Right lobe of liver (tissue), 6 donors: Measurements from ENCODE around the gene NARS2. TPM values are rescaled to one million over a fixed set of nuclear protein-coding genes. Genes with fewer than 3 reads are reported as not detected.

Experiments
- ATAC-seq, 4 donors: fragments of 200-7000 bp; cut with Tn5 transposase; one replicate each; pipeline ENCODE4 v1.9.1; 2020; ENCODE audit warnings: mild to moderate bottlenecking in 4 of 4, moderate library complexity in 4 of 4
- DNase-seq, 3 donors: peaks; one replicate each; pipeline ENCODE4 v3.0.0-alpha.2; 2020
- H3K27ac ChIP-seq, 3 donors: fragments of 200-600 bp; one replicate each; pipeline ENCODE4 v1.8.0; 2022
- H3K27me3 ChIP-seq, 2 donors: fragments of 200-600 bp; one replicate each; pipeline ENCODE4 v1.8.0; 2022
- H3K36me3 ChIP-seq, 4 donors: fragments of 200-600 bp; sonication (generic) in 1 of 4; one replicate each; pipeline versions ENCODE4 v1.5.1 to v1.8.0; 2017 to 2022; ENCODE audit warnings: control low read depth in 1 of 4
- H3K4me1 ChIP-seq, 4 donors: fragments of 200-600 bp; sonication (generic) in 1 of 4; one replicate each; pipeline versions ENCODE4 v1.5.1 to v1.8.0; 2017 to 2022; ENCODE audit warnings: control low read depth in 1 of 4
- H3K4me3 ChIP-seq, 3 donors: fragments of 200-600 bp; one replicate each; pipeline ENCODE4 v1.8.0; 2022
- H3K9me3 ChIP-seq, 4 donors: fragments of 200-600 bp; sonication (generic) in 1 of 4; one replicate each; pipeline versions ENCODE4 v1.5.1 to v1.8.0; 2017 to 2022; ENCODE audit warnings: control low read depth in 1 of 4
- CTCF ChIP-seq, 4 donors: fragments of 200-600 bp in 3 of 4; fragments of 450-650 bp in 1 of 4; IDR thresholded peaks; one replicate each; pipeline versions ENCODE4 v1.5.1 to v1.8.0; 2016 to 2022; ENCODE audit warnings: antibody characterized with exemption in 4 of 4, mild to moderate bottlenecking in 2 of 4
- POLR2A ChIP-seq: fragments of 450-650 bp; IDR thresholded peaks from one replicate; pipeline ENCODE4 v1.6.1; 2017; ENCODE audit warnings: antibody characterized with exemption, mild to moderate bottlenecking
- WGBS: methylation state at CpG from one replicate; pipeline ENCODE4 v1.1.6; 2018; ENCODE audit warnings: low coverage, low lambda C conversion rate; ENCODE audit not compliant: insufficient coverage; ENCODE audit errors: missing lambda C conversion rate; 5-methylcytosine and 5-hydroxymethylcytosine counted together
- intact Hi-C, 2 donors: fragments of 100-400 bp; cut with DNase I; formaldehyde crosslinking; loops; one replicate each; pipeline versions ENCODE4 v1.11.2 to v1.14.1; 2022
- total RNA-seq, 6 experiments: library from RNA; depleted of rRNA in 2 of 6; stranded (reverse); fragments of >200 nt in 2 of 6; fragmentation: NEBNext Ultra II Directional in 3 of 6; extraction: Animal tissue kit (Norgen Biotek cat#: 25700) in 3 of 6; gene quantifications; one replicate each; pipeline versions ENCODE4 v1.1.0 to v1.2.4, GENCODE V29; 2016 to 2023
- donor health status: DM: no; HTN: yes; CAD: no.
- donor health status: DM: no; HTN: no; CAD: no.
- donor health status: DM: no; HTN: no; CAD: no.
- donor health status: DM: no; HTN: yes; CAD: no.
- donor health status: DM: no; HTN: yes; CAD: no.

The NARS2 gene
- total RNA-seq, 6 experiments from 2014 or later: 11.5 to 17.4 (median 14.0) TPM

- intact Hi-C loops: loop anchor here in 1 of 2 donors (10.0 kb wide), 1 partner anchor 145 kb away; no protein-coding TSS in a partner anchor
- 9% methylated on average over 5 of the region's 5 CpGs for WGBS
These were observed 155.3 kb downstream of the NARS2 start for GRCh38 chr11:78419327-78419726.

GRCh38 chr11:78418584-78419211 is 156.0 kb downstream of the NARS2 start:
- TF ChIP-seq POLR2A (no peak), CTCF (IDR thresholded peaks at IDR 0.05) (no peak)
- Histone ChIP-seq H3K9me3 (no peaks in the 10 kb centered on the region), H3K27ac (peak overlapping the region in 2 of 3 donors; percentile 51 to 87), H3K4me3 (peak overlapping the region; percentile 65 to 74 (median 71)), H3K27me3 (no peaks in the 10 kb centered on the region), H3K36me3 (no peaks in the 10 kb centered on the region), H3K4me1 (peaks cover 0 to 23% (median 9%) of the 10 kb centered on the region in 4 donors)
- no peak for ATAC-seq
- DNase-seq: no peak
- intact Hi-C loops: loop anchor here in 1 of 2 donors (10.0 kb wide), 1 partner anchor 146 kb away; no protein-coding TSS in a partner anchor
- 21% methylated on average over 11 of the region's 11 CpGs for WGBS

More at GRCh38 chr11:78419327-78419726, 155.3 kb downstream of the NARS2 start:
- Histone ChIP-seq H3K36me3 (no peaks in the 10 kb centered on the region), H3K27ac (peak overlapping the region in 2 of 3 donors; percentile 6 to 51), H3K9me3 (no peaks in the 10 kb centered on the region), H3K4me1 (peaks cover 0 to 23% (median 9%) of the 10 kb centered on the region in 4 donors), H3K4me3 (no peak overlapping the region), H3K27me3 (no peaks in the 10 kb centered on the region)
- TF ChIP-seq CTCF (IDR thresholded peaks at IDR 0.05) (no peak), POLR2A (no peak)
- DNase-seq (peak in 2 of 3 donors; percentile 40 to 60), ATAC-seq (peak in 3 of 4 donors; percentile 30 to 51 (median 40))

- Histone ChIP-seq H3K27ac (peak overlapping the region; percentile 75 to 97 (median 87)), H3K27me3 (no peaks in the 10 kb centered on the region), H3K36me3 (no peaks in the 10 kb centered on the region), H3K4me1 (peaks cover 0 to 23% (median 9%) of the 10 kb centered on the region in 4 donors), H3K4me3 (peak overlapping the region; percentile 65 to 74 (median 71)), H3K9me3 (no peaks in the 10 kb centered on the region)
- DNase-seq: peak; percentile 82 to 89 (median 87)
- ATAC-seq: peak; percentile 55 to 83 (median 80)
- TF ChIP-seq POLR2A (peak; percentile 89), CTCF (IDR thresholded peaks at IDR 0.05) (peak in 3 of 4 donors; percentile 21 to 57 (median 34))
- intact Hi-C loops: loop anchor here in 1 of 2 donors (10.0 kb wide), 1 partner anchor 147 kb away; no protein-coding TSS in a partner anchor
- 0% methylated on average over 30 of the region's 68 CpGs for WGBS
These were observed 156.6 kb downstream of the NARS2 start for GRCh38 chr11:78417888-78418583.

GRCh38 chr11:78417175-78417887 is 157.3 kb downstream of the NARS2 start, which contains the start of gene GAB2:
Gene GAB2, minus strand, starts transcription at chr11:78417820. Its CDS starts 100 bp downstream, at chr11:78417720.
- peak within 1 kb of the TSS; percentile 87 to 97 (median 90) for H3K27ac ChIP-seq
- intact Hi-C loops: loop anchor here in 1 of 2 donors (10.0 kb wide), 1 partner anchor 147 kb away; no protein-coding TSS in a partner anchor
- peak; percentile 53 to 61 (median 59) for DNase-seq
- H3K36me3 ChIP-seq: no peaks in the 10 kb centered on the region
- under 1% methylated on average over 21 of the region's 93 CpGs for WGBS
- H3K27me3 ChIP-seq: no peaks in the 10 kb centered on the region
- TF ChIP-seq CTCF (IDR thresholded peaks at IDR 0.05) (no peak), POLR2A (no peak)
- peak in 3 of 4 donors; percentile 1 to 5 (median 2) for ATAC-seq
- peaks cover 0 to 23% (median 9%) of the 10 kb centered on the region in 4 donors for H3K4me1 ChIP-seq
- H3K4me3 ChIP-seq: peak within 1 kb of the TSS; percentile 66 to 74 (median 71)
- no peaks in the 10 kb centered on the region for H3K9me3 ChIP-seq
